ENCODE data around the gene TRIML1.

TRIML1 gene

GRCh38 chr4:188139141-188139540, at the start of gene TRIML1:
TRIML1 (plus strand) TSS chr4:188139441; CDS start chr4:188139559, 118 bp downstream.
- DNase-seq (ENCODE audit: low read depth, low spot score): no peak

DNA sequence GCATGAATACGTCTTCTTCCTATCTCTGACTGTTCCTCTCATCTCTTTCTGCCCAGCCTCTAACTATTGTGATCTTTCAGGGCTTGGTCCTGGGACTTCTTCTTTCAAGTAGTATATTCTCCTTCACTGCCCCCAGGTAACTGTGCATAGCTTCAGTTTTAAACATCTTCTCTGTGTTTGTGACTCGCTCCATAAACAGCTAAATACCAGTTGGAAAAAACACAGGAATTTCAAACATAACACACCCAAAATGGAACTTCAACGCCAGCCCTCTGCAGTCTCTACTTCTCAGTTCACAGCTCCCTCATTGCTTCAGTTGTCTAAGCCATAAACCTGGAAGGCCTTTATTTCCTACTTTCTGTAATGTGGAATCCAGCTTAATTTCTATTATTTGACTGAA, 46.4 kb upstream of the TRIML1 start:
- DNase-seq (ENCODE audit: low read depth, low spot score): no peak

DNA sequence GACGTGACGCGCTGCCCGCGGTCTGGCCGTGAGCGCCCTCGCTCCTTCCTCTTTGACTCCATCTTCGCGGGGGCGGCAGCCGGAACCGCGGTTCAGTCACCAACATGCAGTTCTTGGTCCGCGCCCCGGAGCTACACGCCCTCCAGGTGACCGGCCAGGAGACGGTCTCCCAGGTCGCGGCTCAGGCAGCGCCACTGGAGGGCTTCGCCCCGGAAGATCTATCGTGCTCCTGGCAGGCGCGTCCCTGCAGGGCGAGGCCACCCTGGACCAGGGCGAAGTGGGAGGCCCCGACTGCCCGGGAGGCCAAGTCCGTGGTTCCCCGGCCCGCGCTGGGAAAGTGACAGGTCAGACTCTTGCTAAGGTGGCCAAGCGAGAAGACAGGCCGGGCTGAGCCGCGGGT, 32.8 kb upstream of the TRIML1 start:
- DNase-seq (ENCODE audit: low read depth, low spot score): no peak

DNA sequence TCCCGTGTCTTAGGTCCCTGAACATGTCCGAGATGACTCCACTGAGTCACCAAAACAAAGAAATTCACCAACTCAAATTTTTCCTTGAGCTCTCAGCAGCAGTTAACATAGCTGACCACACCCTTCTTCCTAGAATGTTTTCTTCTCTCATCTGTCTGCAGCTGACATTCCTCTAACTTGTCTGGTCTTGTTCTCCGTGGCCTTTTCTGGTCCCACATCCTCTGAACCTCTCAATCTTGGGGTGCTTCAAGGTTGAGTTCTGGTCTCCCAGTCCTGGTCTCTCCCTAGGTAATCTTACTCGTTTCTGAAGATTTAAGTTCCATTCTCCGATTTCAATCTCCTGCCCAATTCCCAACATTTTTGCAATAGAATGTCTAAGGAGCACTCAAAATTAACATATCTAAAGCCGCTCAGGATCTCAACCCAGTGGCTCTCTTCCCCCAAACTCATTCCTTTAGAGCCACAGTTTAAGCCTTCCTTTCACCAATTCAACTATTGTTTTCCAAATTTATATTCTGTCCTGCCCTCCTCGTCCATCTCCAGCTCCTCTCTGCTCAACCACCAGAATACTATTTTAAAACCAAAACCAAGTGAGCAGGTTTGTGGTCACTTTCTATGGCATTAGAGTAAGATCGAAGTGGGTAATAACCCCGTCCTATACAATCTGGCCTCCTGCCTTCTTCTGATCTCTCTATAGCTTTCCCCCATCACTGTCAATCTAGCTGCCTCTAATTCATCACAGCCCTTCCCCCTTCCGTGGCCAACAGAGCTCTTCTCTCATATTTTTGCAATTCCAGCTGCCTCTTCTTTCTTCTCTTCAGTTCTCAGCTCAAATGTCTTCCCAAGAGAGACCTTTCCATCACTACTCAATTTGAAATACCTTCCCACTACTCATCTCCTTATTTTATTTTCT, 31.1 kb upstream of the TRIML1 start:
- DNase-seq (ENCODE audit: low read depth, low spot score): no peak

DNA sequence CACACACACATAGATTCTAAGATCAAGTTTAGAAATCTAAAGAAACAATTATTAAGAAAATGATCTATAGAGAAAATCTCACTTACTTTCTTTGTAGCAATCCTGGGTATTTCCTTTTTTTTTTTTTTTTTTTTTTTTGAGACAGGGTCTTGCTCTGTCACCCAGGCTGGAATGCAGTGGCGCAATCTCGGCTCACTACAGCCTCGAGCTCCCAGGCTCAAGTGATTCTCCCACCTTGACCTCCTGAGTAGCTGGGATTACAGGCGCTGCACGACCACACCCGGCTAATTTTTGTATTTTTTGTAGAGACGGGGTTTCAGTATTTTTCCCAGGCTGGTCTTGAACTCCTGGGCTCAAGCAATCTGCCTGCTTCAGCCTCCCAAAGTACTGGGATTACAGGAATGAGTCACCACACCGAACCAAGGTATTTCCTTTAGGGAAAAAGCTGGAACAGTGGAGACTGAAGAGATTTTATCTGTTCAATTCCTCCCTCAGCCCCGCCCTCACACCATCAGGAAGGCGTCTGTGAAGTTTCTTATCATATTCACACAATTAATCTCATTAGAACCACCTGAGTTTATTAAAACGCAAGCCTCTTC, 30.0 kb upstream of the TRIML1 start, which contains the start of gene TRIML2:
Gene TRIML2, minus strand, starts transcription at position 447 of the 599 bp plus-strand sequence. CDS start 4,235 bp downstream, outside the sequence.
- no peak for DNase-seq (ENCODE audit: low read depth, low spot score)

DNA sequence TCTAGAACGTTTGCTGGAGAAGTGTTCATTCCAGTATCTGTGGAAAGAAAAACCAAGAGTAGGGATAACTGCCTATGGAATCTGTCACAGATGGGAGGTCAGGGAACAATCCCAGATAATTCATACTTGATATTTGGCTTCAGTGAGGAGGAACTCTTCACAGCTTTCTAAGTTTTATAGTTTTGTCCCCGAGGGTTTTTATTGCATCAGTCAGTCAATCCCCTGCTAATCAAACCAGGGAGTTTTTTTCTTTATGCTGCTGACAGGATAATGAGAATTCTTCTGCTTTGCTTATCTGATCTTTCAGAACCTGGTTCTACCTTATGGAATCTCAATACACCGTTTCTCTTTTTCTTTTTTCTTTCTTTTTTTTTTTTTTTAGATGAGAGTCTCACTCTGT, 29.2 kb upstream of the TRIML1 start:
- DNase-seq (ENCODE audit: low read depth, low spot score): no peak

- no peak for DNase-seq (ENCODE audit: low read depth, low spot score)
These were observed 28.3 kb upstream of the TRIML1 start for GRCh38 chr4:188110741-188111471.

DNA sequence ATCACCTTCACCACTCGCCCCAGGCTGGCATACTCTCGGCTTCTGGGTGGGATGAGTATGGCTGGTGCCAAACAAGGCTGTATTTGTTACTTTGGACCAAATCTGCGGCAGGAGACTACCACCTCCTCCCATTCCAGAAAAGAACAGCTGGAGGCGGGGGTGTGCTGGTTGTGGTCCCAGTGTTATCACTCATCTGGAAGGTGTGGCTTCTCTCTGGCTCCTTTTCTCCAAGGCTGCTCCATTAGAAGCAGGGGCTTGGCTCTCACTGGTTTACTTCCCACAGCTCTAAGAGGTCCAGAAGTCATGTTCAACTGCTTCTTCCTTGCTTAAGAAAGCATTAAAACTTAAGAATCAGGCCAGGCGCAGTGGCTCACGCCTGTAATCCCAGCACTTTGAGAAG, 27.3 kb upstream of the TRIML1 start:
- DNase-seq (ENCODE audit: low read depth, low spot score): no peak

GRCh38 chr4:188113156-188113555, 26.1 kb upstream of the TRIML1 start:
- DNase-seq (ENCODE audit: low read depth, low spot score): no peak

- DNase-seq (ENCODE audit: low read depth, low spot score): no peak
These were observed 21.5 kb upstream of the TRIML1 start for GRCh38 chr4:188117631-188118324.

GRCh38 chr4:188121530-188121929, 17.7 kb upstream of the TRIML1 start:
- no peak for DNase-seq (ENCODE audit: low read depth, low spot score)

DNA sequence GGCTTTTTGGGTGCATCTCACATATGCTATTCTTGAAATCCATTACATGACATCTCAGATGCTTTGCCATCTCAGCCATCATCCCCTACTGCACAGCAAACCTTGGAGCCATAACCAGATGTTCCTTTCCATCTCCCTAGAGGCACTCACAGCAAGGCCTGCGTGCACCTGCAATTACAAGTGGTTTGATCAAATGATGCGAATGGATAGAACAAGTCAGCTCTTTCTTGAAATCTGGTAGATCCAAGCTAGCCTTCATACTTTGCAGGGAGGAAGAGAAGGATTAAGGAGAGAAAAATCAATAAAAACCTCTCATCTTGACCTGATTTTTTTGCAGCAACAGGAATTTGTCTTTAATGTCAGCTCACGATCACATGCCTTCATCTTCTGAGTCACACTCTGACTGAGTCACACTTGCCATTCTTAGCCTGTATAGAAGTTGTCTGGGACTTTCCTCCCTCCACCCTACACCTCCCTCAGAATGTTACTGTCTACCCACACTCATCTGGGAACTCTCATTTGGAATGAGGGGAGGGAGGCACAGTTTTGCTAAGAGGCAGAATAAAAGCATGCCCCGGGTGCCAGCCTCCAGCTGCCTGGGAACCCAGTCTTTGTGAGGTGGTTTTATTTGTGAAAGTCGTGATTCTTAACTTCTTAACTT, 11.9 kb upstream of the TRIML1 start:
- no peak for DNase-seq (ENCODE audit: low read depth, low spot score)

DNA sequence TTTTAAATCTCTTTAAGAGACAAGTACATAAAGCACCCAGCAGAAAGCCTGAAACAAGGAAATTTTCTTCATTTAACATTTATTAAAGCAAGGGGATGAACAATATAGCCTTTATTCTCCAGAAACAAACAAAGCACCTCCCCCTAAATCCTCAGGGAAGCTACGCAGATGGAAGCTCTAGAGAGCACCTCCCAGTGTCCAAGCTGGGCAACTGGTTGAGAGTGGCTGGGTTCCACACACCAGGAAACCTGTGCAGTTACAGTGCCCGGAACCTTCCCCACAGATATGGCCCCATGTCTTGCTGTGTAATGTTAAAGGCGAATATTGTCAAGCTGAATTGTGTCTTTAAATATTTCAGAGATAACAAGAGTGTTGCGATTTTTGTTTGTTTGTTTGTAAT, 8.9 kb upstream of the TRIML1 start:
- no peak for DNase-seq (ENCODE audit: low read depth, low spot score)

GRCh38 chr4:188132232-188132631, 7.0 kb upstream of the TRIML1 start:
- DNase-seq (ENCODE audit: low read depth, low spot score): no peak

DNA sequence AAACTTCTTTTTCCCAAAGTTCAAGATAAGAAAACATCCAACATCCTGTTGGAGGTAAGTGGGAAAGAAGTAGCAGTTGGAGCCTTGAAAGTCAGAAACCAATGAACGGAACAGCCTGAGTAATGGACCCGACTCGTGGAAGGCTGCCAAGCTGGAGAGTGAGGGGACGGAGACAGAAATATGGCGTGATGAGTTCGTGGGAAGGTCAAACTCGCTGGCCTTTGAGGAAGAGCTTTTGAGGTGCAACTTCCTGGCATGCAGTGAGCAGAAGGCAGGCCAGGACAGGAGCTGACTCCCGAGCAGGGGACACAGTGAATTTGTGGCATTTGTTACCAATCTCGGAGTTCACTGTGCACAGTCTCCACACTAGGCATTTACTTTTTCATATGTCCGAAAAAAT, 1.0 kb upstream of the TRIML1 start:
- DNase-seq (ENCODE audit: low read depth, low spot score): no peak

- DNase-seq (ENCODE audit: low read depth, low spot score): no peak
These were observed 430 bp downstream of the TRIML1 start for GRCh38 chr4:188139671-188140070.

DNA sequence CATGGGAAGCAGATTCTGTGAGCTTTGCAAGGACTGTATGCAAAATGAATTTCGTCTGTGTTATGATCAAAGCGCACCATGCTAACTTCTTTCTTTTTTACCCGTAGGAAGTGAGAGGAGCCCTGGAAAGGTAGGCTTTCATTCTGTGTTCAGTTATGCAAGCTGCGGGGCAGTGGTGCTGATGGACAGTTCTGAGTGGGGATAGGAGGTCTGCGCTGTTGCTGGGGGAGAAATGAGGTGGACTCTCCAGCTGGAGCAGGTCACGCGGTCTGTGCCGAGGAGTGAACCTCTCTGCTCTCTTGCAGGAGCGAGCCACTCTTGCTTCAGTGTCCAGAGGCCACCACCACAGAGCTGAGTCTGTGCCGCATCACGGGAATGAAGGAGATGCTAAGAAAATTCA, 4.5 kb downstream of the TRIML1 start:
- no peak for DNase-seq (ENCODE audit: low read depth, low spot score)

GRCh38 chr4:188145601-188146000, 6.4 kb downstream of the TRIML1 start:
- no peak for DNase-seq (ENCODE audit: low read depth, low spot score)

DNA sequence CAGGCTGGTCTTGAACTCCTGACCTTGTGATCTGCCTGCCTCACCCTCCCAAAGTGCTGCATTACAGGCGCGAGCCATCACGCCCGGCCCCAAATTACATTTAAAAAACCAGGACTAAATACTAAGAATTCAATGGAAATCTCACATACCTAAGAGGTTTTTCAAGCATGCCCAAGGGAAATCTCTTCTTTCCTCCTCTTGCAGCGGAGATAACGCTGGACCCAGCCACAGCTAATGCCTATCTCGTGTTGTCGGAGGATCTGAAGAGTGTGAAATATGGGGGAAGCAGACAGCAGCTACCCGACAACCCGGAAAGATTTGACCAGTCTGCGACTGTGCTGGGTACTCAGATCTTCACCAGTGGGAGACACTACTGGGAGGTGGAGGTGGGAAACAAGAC, 7.4 kb downstream of the TRIML1 start:
- no peak for DNase-seq (ENCODE audit: low read depth, low spot score)

GRCh38 chr4:188147176-188147575, 7.9 kb downstream of the TRIML1 start:
- no peak for DNase-seq (ENCODE audit: low read depth, low spot score)

- DNase-seq (ENCODE audit: low read depth, low spot score): no peak
These were observed 8.5 kb downstream of the TRIML1 start for GRCh38 chr4:188147776-188148175.
